ENCODE measurements around the gene FBXO36. TPM values are rescaled to one million over a fixed set of nuclear protein-coding genes. Genes with fewer than 3 reads are reported as not detected.
"Not testable (repeated sequence)": the region's sequence is repeated elsewhere in the genome, so short reads cannot be mapped to it uniquely, and the experiment has no call there.

The FBXO36 gene
- total RNA-seq, 6 donors from 2014 or later: 2.4 to 13.8 (median 4.5) TPM

DNA sequence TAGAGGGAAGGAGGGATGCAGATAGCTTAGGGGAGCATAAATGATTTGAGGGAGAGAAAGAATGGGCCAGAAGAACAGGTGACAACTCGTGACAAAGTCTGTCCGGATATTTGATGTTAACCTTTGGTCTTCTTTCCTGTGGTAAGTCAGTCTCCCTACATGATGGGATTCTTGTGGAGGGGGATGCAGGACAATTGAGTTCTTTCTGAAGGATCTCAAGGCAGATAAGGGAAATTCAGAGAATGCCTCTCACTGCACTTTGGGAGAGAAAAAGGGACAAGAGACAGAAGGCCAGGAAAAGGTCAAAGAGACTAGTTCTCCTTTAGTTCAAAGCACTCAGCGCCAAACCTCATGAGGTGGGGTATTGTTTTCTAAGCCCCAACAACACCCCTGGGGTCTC is 34.2 kb downstream of the FBXO36 start:
- TF ChIP-seq POLR2A (IDR thresholded peaks at IDR 0.05) (no peak), EP300 (IDR thresholded peaks at IDR 0.05) (no peak), POLR2AphosphoS5 (IDR thresholded peaks at IDR 0.05) (no peak)
- TF ChIP-seq, protein P1, sequence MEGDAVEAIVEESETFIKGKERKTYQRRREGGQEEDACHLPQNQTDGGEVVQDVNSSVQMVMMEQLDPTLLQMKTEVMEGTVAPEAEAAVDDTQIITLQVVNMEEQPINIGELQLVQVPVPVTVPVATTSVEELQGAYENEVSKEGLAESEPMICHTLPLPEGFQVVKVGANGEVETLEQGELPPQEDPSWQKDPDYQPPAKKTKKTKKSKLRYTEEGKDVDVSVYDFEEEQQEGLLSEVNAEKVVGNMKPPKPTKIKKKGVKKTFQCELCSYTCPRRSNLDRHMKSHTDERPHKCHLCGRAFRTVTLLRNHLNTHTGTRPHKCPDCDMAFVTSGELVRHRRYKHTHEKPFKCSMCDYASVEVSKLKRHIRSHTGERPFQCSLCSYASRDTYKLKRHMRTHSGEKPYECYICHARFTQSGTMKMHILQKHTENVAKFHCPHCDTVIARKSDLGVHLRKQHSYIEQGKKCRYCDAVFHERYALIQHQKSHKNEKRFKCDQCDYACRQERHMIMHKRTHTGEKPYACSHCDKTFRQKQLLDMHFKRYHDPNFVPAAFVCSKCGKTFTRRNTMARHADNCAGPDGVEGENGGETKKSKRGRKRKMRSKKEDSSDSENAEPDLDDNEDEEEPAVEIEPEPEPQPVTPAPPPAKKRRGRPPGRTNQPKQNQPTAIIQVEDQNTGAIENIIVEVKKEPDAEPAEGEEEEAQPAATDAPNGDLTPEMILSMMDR (IDR thresholded peaks at IDR 0.05): no peak
- no peaks in the 10 kb centered on the region for H3K27me3 ChIP-seq
- WGBS, 2 donors: 79 to 88% methylated on average over 3 of the region's 3 CpGs
- no peak for DNase-seq
- no peaks in the 10 kb centered on the region for H3K9me3 ChIP-seq
- H3K4me1 ChIP-seq: no peaks in the 10 kb centered on the region
- no peak overlapping the region for H3K4me3 ChIP-seq
- H3K36me3 ChIP-seq: no peaks in the 10 kb centered on the region
- no peak for ATAC-seq (ENCODE audit: low FRiP score in 2 of 2)
- no peak overlapping the region for H3K27ac ChIP-seq

DNA sequence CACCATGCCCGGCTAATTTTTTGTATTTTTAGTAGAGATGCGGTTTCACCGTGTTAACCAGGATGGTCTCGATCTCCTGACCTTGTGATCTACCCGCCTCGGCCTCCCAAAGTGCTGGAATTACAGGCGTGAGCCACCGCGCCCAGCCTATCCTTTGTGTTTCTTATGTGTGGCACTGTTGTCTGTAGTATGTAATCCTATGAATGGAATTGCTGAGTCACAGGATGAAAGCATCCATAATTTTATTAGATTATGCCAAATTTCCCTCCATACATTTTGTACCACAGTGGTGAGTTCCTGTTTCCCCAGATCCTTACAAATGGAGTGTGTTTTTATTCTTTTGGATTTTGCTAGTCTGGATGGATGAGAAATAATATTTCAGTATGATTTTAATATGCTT is 41.3 kb downstream of the FBXO36 start:
- 98 to 99% methylated on average over 9 of the region's 9 CpGs for WGBS, 2 donors
- not testable (repeated sequence) for H3K9me3 ChIP-seq; H3K36me3 ChIP-seq; H3K4me1 ChIP-seq; ATAC-seq (ENCODE audit: low FRiP score in 2 of 2); H3K27me3 ChIP-seq; H3K27ac ChIP-seq; DNase-seq; H3K4me3 ChIP-seq

- no peak for DNase-seq
- no peaks in the 10 kb centered on the region for H3K9me3 ChIP-seq
- H3K27ac ChIP-seq: no peak overlapping the region
- H3K4me1 ChIP-seq: peaks cover 0 to 6% (median 0%) of the 10 kb centered on the region in 4 donors
- ATAC-seq (ENCODE audit: low FRiP score in 2 of 2): no peak
- no peaks in the 10 kb centered on the region for H3K36me3 ChIP-seq
- no peak overlapping the region for H3K4me3 ChIP-seq
- no peaks in the 10 kb centered on the region for H3K27me3 ChIP-seq
- WGBS, 2 donors: 88 to 95% methylated on average over 3 of the region's 3 CpGs
- TF ChIP-seq POLR2AphosphoS5 (IDR thresholded peaks at IDR 0.05) (no peak), POLR2A (IDR thresholded peaks at IDR 0.05) (no peak), EP300 (IDR thresholded peaks at IDR 0.05) (no peak)
- TF ChIP-seq, protein P1 (IDR thresholded peaks at IDR 0.05): no peak
Measured at GRCh38 chr2:229969921-229970320, 47.6 kb downstream of the FBXO36 start.

DNA sequence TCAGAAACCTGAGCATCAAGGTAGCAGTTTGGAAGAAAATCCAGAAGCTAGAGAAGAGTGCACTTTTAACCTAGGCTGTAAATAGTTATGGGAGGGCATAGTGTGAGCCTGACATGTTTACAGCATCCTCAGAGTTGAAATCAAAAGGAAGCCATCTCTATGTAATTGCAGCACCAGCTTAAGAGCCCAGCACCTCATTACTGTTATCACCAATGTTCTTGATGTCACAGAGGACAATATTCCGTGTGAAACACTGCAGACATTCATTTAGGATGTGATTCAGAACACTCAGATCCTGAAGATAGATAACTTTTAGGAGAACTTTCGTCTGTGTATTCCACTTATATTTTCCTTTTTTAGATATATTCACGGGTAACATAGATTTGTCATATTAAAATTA is 48.1 kb downstream of the FBXO36 start:
- peaks cover 0 to 6% (median 0%) of the 10 kb centered on the region in 4 donors for H3K4me1 ChIP-seq
- DNase-seq: no peak
- no peak for ATAC-seq (ENCODE audit: low FRiP score in 2 of 2)
- no peak overlapping the region for H3K27ac ChIP-seq
- no peaks in the 10 kb centered on the region for H3K36me3 ChIP-seq
- H3K27me3 ChIP-seq: no peaks in the 10 kb centered on the region
- no peaks in the 10 kb centered on the region for H3K9me3 ChIP-seq
- H3K4me3 ChIP-seq: no peak overlapping the region
- no peak for TF ChIP-seq EP300 (IDR thresholded peaks at IDR 0.05)
- TF ChIP-seq POLR2AphosphoS5 (IDR thresholded peaks at IDR 0.05): no peak
- TF ChIP-seq, protein P1 (IDR thresholded peaks at IDR 0.05): no peak
- TF ChIP-seq POLR2A (IDR thresholded peaks at IDR 0.05): no peak
- 86 to 87% methylated on average over 3 of the region's 3 CpGs for WGBS, 2 donors

DNA sequence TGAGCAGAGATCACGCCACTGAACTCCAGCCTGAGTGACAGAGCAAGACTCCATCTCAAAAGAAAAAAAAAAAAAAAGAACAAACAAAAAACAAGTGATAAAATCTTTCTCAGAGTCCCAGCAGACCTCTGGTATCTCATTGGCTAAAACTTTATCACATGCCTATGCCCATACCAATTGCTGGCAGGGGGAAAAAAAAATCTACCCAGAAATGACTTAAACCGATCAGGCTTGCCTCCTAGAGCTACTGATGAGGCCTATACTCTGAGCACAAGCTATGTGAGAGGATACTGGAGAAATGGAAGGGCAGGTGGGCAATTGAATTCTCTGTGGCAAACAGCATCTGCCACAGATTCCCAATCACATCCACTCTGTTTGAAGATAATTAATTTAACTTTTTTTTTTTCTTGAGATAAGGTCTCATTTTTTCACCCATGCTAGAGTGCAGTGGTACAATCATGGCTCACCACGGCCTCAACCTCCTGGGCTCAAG is 49.0 kb downstream of the FBXO36 start:
- no peaks in the 10 kb centered on the region for H3K36me3 ChIP-seq
- H3K27me3 ChIP-seq: no peaks in the 10 kb centered on the region
- no peaks in the 10 kb centered on the region for H3K9me3 ChIP-seq
- DNase-seq (no peak), ATAC-seq (ENCODE audit: low FRiP score in 2 of 2) (no peak)
- peaks cover 0 to 6% (median 0%) of the 10 kb centered on the region in 4 donors for H3K4me1 ChIP-seq
- H3K4me3 ChIP-seq: no peak overlapping the region
- TF ChIP-seq POLR2A (IDR thresholded peaks at IDR 0.05) (no peak), POLR2AphosphoS5 (IDR thresholded peaks at IDR 0.05) (no peak), EP300 (IDR thresholded peaks at IDR 0.05) (no peak)
- TF ChIP-seq, protein P1 (IDR thresholded peaks at IDR 0.05): no peak
- 98 to 99% methylated on average over 3 of the region's 3 CpGs for WGBS, 2 donors
- H3K27ac ChIP-seq: no peak overlapping the region

Data from upper lobe of left lung (tissue), 6 donors.